Right renal cortex interstitium (tissue), 3 donors: ENCODE data around the gene ACOT7. TPM values are rescaled to one million over a fixed set of nuclear protein-coding genes. Genes with fewer than 3 reads are reported as not detected.
"Not testable (repeated sequence)": the region's sequence is repeated elsewhere in the genome, so short reads cannot be mapped to it uniquely, and the experiment has no call there.

ENCODE experiments used
- DNase-seq, 3 donors: peaks; one replicate each; pipeline ENCODE4 v3.0.0-alpha.2; 2013; ENCODE audit warnings: low read depth in 3 of 3, low spot score in 2 of 3
- polyA plus RNA-seq, 3 donors: library from polyadenylated mRNA; unstranded; fragments of 120-200 nt; gene quantifications; one replicate each; pipeline ENCODE4 v1.2.1, GENCODE V29; 2013; ENCODE audit not compliant: insufficient read length in 3 of 3

Gene ACOT7
- polyA plus RNA-seq, 3 donors, result 29.3 to 36.1 (median 30.4) TPM

DNA sequence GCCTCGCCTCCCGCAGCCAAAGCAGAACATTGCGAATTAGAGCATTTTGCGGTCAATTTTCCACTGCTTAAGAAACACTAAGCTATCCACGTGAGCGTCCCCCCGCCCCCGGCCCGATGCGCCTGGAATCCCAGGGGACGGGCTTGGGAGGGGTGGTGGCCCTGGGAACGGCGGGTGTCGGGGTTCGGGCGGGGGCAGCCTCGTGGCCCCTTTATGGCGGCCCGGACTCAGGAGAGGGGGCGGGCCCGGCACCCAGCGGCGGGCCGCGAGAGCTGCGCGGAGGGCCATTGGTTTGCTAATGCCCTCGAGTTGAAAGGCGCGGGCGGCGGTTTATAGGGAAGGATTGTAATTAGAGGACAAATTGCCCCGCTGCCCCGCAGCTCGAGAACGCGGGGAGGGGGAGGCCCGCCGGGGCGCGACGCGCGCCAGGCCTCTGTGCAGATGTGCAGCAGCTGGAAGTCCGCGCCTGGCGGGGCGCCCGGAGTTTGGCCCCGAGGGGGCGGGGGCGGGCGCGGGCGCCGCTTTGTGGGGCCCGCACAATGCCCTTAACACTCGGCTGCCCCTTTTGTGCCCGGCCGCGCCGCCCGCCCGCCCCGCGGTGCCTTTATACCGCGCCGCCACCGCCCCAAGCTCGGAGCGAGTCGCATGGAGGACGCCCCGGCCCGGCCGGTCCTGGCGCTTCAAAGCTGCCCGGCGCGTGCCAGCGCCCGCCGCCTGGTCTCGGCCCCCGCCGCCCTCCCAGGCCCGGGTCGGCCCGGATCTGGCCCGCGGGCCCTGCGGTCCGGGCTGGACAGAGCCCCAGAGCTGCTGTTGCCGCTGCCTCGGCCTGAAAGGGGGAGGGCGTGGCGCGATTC lies 151.5 kb downstream of the ACOT7 start:
- DNase-seq, result no peak

DNA sequence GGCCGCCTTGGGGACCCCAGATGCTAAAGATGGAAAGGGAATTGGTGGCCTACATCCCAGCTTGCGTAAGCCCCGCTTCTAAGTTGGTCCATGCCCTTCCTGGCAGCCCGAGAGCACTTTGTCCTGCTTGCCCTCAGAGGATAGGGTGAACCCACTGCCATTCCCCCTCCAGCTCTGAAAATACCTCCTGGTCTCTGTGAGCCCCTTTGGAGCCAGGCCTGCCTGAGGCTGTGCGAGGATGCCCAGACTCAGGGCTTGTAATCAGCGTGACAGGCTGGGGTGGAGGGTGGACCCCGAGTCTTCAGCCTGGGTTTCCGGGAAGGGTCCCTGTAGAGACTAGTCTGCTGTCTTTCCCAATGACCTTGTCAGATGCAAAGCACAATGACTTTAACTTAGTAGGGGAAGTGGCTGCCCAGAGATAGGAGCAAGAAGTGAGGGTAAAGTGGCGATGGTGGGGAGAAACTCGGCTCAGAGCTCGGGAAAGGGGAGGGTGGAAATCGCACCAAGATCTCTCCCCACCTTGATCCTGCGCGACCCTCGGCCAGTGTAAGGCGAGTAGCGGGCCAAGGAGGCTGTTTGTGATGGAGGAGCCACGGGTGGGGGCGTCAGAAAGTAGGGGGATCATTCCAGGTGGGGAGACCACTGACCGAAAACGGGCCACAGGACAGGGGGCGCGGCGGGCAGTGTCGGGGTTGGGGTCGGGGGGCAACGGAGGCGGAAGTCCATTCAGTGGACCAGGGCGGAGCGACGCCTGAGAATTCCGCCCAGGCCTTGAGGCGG lies 152.3 kb downstream of the ACOT7 start:
- no peak for DNase-seq

DNA sequence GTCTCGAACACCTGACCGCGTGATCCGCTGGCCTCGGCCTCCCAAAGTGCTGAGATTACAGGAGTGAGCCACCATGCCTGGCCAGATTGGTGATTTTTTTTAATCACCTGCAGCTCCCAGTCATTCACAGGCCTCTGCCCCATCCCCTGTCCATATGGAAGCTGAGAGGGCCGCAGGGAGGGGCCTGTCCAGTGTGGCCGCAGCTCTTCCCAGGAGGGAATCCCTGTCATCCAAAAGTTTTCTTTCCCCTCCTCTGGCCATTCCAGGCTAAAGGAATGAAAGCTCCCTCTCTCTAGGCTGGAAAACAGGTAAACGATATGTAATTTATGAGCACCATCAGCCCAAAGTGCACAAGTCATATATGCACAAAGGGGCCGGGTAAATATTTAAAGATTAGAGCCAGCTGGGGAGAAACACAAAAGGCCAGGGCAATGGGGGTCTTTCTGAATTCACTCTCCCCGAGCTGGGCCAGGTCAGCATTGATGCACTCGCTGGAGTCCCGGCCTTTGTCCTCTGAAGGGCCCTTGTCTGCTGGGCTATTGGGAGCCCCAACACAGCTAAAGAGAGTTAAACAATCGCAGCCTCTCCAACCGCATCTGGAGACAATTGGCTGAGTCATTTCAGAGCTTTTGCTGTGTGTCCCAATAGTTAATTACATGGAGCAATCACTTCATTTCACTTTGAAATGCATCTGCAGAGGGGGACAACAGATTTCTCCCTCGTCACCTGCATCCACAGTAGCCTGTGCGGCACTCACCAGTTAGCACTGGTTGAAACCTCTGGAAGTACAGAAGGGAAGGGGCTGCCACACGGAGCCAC lies 153.4 kb downstream of the ACOT7 start:
- no peak for DNase-seq

DNA sequence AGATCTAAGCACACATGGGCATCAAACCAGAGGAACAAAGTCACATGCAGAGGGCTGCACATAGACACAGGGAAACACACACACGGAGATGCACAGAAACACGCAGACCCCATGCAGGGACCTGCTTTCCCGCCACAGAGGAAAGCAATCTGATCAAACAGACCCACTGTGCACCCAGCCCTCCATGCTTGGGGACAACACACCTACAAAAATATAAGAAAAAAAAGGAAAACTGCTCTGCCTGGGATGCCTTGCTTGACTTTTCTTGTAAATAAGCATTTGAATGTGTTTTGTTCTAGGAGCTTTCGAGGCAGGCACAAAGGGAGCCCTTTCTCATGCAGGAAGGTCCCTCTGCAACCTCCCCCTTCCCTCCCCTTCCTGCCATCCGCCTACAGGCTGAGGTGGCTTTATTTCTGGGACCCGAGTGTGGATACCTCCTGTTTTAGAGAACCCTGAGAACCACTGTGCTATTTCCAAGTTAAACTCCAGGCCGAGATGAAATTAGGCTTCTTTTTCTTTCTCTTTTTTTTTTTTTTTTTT lies 154.3 kb downstream of the ACOT7 start:
- DNase-seq, result no peak

DNA sequence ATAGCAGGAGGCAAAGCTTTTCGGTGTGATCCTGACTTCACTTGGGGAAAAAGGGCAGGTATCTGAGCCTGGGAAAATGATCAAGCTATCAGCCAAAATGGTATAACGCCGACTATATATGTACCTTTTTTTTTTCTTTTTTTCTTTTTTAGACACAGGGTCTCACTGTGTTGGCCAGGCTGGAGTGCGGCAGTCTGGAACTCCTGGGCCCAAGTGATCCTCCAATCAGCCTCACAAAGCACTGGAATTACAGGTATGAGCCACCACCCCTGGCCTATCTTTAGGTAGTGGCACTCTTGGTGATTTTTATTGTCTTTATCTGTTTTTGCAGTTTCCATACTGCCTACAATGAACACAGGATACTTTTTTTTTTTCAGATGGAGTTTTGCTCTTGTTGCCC lies 156.5 kb downstream of the ACOT7 start:
- DNase-seq, result no peak

DNA sequence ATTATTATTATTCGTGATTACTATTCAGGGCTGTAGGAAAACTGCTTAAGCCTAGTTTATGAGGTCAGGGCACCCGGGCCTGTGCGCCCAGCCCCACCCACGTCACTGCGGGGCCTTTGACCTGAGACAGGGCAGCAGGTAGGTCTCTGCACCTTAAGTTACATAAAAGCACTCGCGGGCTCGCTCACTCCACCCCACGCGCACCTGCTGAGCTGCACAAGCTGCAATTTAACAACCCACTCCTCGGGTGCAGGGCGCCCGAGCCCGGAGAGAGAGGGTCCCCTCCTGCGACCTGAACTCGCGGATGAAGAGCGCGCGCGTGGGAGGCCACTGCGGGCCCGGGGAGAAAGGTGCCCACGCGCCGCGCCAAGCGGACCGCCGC lies 158.3 kb downstream of the ACOT7 start:
- no peak for DNase-seq

DNA sequence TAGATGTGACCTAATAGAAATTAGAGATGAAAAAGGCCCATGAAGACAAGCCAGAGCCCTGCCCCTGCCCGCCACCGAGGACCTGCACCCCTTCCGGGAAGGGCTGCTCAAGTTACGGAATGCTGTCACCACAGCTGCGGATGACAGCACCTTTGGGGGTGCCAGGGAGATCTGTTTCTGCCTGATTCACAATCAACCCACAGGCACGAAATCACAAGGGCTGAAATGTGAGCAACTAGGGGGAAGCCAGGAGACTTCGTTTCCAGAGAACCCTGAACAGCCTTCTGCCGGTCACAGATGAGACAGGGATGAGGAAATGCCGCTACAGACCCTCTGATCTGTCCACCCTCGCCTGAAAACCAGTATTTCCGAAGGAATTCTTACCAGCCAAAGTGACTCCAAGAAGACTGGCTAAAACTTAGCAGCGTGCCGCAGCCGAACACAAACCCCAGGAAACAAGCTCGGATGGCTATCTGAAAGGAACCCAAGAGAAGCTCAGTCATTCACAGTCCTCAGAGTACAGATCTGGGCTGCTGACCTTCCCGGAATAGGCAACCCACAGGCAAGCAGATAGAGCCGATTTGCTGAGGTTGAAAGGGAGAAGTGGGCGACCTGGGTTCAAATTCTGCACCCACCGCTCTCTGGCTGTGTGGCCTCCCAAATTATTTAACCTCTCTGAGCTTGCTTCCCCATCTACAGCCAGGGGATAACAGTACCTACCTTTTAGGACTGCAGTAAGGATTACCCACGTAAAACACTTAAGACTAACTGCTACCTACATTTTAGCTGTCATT lies 158.9 kb downstream of the ACOT7 start:
- DNase-seq, result no peak

DNA sequence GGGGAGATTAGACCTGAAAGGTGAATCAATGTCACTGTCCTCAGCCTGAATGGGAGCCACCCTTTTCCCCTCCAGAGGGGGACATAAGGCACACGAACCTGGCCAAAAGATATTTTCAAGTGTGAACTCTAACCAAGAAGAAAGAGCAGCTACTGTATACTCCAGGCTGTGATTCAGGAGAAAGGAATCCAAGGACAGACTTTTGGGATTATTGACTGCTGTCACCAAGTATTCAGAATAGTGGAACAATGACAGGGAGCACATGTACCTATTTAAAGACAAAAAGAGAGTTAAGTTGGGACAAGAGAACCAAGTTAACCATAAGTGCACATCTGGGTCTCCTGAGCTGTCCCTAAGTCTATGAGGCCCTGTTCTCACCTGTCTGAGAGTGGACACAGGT lies 160.2 kb downstream of the ACOT7 start:
- DNase-seq, result no peak

DNA sequence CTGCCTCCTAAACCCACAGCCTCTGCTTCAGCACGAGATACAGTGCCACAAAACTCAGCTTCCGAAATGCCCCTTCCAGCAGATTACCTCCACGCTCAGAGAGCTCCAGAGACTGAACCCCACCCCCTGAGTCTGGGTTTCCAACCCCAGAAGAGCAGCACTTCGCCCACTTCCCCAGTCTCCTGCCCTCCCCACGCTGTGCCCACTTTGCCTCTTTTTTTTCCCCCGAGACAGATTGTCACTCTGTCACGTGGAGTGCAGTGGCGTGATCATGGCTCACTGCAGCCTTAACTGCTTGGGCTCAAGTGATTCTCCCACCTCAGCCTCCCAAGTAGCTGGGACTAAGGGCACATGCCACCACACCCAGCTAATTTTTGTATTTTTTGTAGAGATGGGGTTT lies 167.9 kb downstream of the ACOT7 start:
- no peak for DNase-seq

DNA sequence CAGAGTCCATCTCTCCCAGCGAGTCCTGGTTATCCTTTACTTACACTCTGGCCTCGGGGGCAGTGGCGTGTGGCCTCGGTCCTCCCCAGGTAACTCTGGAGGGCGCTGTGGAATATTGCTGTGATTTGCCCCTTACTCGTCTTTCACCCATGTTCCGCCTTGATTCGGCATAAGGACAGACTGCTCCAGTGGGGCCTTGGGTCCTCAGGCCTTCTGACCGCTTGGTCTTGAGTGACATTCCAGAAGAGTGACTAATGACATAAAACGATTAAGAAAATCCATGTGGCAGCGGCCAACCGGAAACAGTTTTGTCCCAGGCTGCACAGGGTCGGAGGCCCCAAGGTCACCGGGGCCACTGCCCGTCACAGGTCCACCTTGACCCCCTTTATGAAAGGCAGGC lies 168.8 kb downstream of the ACOT7 start:
- no peak for DNase-seq

DNA sequence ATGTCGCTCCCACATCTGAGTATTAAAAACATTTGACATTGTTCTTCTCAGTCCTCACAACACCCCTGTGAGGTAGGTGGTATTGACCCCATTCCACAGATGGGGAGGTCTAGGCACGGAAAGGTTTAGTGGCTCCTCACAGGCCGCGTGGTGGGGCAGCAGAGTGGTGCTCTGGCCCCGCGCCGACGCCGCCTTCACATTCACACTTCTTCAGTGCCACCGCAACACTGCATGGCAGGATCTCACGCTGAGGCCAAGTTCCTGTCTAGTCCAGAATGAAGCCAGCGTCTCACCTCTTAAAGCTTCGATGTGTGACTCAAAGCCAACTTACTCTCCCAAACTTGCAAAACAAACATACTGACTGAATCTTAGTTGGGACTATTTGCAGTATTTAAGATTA lies 169.9 kb downstream of the ACOT7 start:
- DNase-seq, result no peak

DNA sequence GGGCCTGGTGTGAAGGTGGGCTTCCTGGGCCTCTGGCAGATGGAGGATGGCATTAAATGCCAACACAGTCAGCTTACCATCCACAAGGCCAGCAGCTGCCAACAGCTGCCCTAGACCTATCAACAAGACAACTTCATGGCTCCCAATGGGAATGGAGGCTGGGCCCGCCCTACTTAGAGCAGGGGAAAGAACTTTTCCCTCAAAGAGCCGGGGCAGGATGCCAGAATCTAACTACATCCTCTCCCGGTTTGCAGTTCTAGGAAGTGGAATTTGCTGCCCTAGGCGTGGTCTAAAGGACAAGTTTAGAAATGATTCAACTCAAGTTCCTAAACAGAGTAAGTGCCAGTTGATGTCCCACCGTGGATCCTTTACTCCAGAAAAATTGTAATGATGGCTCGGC lies 170.9 kb downstream of the ACOT7 start:
- DNase-seq, result no peak

DNA sequence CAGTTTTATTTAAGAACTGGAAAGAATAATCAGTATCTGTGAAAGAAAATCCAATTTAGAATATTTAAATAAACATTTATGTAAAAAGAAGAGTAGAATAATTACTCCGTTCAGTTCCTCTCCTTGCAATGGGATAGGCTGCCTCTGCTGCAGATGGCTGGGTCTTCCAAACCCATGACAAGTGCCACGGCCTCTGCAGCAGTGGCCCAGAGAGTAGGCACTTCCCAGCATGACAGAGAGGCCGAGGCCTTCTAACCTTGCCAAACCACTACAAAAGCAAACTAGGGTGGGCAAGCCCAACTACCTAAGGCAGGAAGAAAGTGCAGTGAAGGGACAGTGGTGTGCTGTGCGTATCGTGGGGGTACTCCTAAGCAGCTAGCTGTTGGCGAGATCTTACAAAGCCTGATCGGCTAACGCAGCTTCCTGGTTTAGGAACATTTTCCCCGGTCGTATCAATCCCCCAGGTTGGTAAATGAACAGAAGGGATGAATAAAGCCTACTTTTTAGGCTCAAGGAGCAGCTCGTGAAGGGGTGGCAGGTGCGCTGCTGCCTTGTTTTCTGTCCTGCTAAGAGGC lies 172.3 kb downstream of the ACOT7 start:
- DNase-seq, result no peak

DNA sequence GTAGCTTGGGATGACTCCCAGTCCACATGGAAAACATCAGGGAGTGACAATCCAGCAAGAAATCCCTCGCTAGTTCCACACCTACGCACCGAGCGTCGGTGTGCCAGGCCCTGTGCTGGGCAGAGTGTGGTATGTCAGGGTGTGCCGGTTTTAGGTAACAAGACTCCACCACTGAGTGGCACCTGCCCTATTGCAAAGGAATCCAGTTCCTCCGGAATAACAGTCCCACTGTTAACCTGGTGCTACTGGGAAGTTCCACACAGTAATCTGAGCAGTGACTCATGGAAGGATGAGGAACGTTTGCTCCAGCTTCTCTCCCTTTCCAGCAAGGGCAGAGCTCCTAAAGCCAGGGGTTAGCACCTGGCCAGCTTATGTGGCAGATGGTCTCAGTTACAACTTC lies 173.3 kb downstream of the ACOT7 start:
- DNase-seq, result no peak

DNA sequence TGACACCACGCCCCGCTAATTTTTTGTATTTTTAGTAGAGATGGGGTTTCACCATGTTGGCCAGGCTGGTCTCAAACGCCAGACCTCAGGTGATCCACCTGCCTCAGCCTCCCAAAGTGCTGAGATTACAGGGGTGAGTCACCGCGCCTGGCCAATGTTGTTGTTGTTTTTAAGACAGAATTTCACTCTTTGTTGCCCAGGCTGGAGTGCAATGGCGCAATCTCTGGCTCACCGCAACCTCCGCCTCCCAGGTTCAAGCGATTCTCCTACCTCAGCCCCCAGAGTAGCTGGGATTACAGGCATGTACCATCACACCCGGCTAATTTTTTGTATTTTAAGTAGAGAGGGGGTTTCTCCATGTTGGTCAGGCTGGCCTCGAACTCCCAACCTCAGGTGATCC lies 173.9 kb downstream of the ACOT7 start:
- not testable (repeated sequence) for DNase-seq

DNA sequence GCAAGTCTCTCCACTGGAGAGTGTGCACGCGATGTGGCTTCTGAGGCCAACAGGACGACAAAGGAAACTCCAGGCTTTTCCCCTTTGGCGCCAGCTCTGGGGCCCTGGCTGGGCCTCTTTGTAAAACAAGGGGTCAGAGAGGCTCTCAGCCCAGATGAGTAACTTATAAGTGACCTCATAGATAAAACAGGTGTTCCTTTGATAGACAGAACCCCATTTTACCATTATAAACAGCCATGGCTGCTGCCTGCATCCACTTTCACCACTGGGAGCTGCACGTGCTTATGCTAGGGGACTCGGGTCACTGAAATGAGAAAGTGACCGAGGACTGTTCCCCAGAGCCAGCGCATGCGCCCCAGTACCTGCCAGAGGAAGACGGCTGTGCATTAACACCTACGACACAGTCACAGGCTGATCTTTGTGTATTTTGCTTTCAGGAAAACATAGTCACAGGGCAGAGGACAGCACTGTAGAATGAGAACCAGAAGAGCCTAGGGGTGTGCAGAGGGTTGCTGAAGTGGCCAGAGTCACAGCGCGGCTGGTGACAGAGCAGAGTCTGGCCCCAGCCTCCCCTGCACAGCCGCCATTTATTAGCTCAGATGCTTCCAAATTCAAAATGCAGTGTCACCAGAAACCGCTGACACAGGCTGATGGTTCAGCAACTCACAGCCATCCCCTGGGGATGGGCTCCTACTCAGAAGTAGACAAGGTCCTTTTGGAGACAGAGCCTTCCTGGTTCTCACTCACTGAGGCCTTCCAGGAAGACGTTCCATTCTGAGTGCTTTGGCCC lies 175.0 kb downstream of the ACOT7 start:
- no peak for DNase-seq
